Suppressor macrophage treated with lipopolysaccharide for 4 hours (primary cell): ENCODE measurements around the gene CIBAR2.
"Not testable (repeated sequence)": the region's sequence is repeated elsewhere in the genome, so short reads cannot be mapped to it uniquely, and the experiment has no call there.

Experiments used
- DNase-seq: peaks from one replicate; pipeline ENCODE4 v3.0.0-alpha.2; 2020

Gene CIBAR2

GRCh38 chr16:85057212-85057889 is 54.9 kb downstream of the CIBAR2 start:
- no peak for DNase-seq

- peak; percentile 47 for DNase-seq
These were observed 56.0 kb downstream of the CIBAR2 start for GRCh38 chr16:85056211-85056748.

- DNase-seq = peak; percentile 91
These were observed 56.6 kb downstream of the CIBAR2 start for GRCh38 chr16:85055493-85056210.

GRCh38 chr16:85054948-85055492 is 57.3 kb downstream of the CIBAR2 start:
- DNase-seq = no peak

- DNase-seq = not testable (repeated sequence)
These were observed 58.0 kb downstream of the CIBAR2 start for GRCh38 chr16:85054321-85054720.

- DNase-seq = no peak
These were observed 59.7 kb downstream of the CIBAR2 start for GRCh38 chr16:85052536-85052935.

GRCh38 chr16:85051683-85052082 is 60.6 kb downstream of the CIBAR2 start:
- no peak for DNase-seq

GRCh38 chr16:85051067-85051581 is 61.1 kb downstream of the CIBAR2 start:
- no peak for DNase-seq

- no peak for DNase-seq
These were observed 62.5 kb downstream of the CIBAR2 start for GRCh38 chr16:85049706-85050305.

- DNase-seq = no peak
These were observed 63.2 kb downstream of the CIBAR2 start for GRCh38 chr16:85048921-85049562.
